LNCaP clone FGC (cell line): ENCODE results near the gene GADD45B.
"Not testable (repeated sequence)": the region's sequence is repeated elsewhere in the genome, so short reads cannot be mapped to it uniquely, and the experiment has no call there.

ENCODE experiments used
- DNase-seq: peaks from one replicate; pipeline ENCODE4 v3.0.0-alpha.2; 2011; ENCODE audit warnings: low read depth
- H3K4me3 ChIP-seq: 2 replicates; pipeline ENCODE4 v1.5.1; 2011; ENCODE audit warnings: mild to moderate bottlenecking, low read depth, low read length, control low read depth
- CTCF ChIP-seq: IDR thresholded peaks from 2 replicates; pipeline ENCODE4 v1.5.1; 2012; ENCODE audit warnings: mild to moderate bottlenecking; ENCODE audit not compliant: control insufficient read depth, insufficient read depth; ENCODE audit errors: extremely low read depth

GADD45B gene

DNA sequence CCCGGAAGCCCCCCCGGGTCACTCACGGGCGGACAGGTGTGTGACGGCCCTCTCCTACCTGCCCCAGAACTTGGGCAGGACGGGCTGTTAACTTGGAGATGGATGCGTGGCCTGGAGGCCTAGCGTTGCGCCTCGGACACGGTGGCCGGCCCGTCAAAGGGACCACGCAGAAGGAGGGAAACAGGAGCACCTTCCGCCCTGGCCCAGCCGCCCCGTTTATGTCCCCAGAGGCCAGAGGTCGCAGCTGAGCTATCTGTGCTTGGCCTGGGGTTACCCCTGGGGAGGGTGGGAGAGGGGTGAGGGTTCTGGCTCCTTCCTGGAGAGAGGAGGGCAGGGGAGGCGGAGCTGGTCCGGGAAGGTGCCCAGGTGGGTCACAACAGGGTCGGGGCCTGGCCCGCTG, 35.6 kb downstream of the GADD45B start:
- H3K4me3 ChIP-seq = no peak overlapping the region
- no peak for TF ChIP-seq CTCF
- DNase-seq = no peak

- DNase-seq = no peak
- TF ChIP-seq CTCF = no peak
- H3K4me3 ChIP-seq = no peak overlapping the region
These were observed 36.1 kb downstream of the GADD45B start for GRCh38 chr19:2511991-2512390.

DNA sequence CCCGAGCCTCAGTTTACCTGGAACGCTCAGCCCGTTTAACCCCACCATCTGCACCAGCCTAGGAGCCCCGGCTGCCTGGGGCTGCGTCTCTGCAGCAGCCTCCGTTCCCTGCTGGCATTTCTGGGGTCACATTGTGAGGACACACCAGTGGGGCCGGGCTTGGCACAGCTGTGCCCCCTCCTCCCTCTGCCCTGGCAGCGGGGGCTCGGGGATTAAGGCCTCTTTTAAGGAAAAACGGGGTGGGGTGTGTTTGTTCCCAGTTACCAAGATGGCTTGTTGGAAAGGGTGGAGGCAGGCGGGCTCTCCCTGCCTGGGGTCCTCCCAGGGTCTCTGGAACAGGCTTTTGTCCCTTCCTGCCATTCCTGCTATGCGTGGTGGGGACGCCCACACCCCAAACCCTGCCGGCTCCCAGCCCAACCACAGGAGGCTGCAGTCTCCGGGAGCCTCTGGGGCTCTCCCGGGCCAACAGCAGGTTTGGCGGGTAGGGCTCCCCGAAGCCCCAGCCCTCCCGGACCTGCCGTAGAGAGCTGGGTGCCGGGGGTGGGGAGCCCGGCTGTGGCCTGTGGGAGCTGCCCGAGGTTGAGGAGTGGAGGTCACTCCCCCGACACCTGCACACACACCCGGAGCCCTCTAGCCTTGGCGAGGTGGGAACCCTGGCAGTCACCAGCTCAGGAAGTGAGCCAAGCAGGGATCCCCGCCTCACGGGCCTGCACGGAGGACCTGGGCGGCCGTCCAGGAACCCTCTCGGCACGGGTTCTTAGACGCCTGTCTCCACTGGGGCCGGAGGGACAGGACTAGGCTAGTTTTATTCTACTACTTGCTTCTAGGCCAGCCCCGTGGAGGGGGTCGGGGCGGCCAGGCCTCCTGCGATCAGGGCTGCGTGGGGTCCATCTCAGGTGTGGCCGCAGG, 36.9 kb downstream of the GADD45B start:
- no peak for DNase-seq
- no peak overlapping the region for H3K4me3 ChIP-seq
- TF ChIP-seq CTCF = no peak

DNA sequence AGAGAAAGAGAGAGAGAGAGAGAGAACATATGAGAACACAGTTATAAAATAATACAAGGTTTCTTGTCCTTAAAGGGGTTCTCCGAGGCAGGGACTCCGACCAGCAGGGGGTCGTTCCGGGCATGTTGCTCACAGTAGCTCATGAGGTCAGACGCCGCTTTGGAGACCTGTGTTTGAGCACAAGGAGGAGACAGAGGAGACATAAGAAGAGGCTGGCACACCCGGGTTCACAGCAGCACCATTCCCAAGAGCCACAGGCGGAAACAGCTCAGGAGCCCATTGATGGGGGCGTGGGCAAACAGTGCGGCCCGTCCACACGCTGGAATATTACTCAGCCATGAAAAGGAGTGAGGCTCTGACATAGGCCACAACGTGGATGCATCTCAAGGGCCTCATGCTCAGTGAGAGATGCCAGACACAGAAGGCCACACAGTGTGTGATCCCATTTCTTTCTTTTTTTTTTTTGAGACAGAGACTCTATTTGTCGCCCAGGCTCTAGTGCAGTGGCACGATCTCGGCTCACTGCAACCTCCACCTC, 39.1 kb downstream of the GADD45B start:
- H3K4me3 ChIP-seq = no peak overlapping the region
- no peak for DNase-seq
- no peak for TF ChIP-seq CTCF

- DNase-seq = no peak
- no peak overlapping the region for H3K4me3 ChIP-seq
- TF ChIP-seq CTCF = no peak
These were observed 40.8 kb downstream of the GADD45B start for GRCh38 chr19:2516727-2517126.

DNA sequence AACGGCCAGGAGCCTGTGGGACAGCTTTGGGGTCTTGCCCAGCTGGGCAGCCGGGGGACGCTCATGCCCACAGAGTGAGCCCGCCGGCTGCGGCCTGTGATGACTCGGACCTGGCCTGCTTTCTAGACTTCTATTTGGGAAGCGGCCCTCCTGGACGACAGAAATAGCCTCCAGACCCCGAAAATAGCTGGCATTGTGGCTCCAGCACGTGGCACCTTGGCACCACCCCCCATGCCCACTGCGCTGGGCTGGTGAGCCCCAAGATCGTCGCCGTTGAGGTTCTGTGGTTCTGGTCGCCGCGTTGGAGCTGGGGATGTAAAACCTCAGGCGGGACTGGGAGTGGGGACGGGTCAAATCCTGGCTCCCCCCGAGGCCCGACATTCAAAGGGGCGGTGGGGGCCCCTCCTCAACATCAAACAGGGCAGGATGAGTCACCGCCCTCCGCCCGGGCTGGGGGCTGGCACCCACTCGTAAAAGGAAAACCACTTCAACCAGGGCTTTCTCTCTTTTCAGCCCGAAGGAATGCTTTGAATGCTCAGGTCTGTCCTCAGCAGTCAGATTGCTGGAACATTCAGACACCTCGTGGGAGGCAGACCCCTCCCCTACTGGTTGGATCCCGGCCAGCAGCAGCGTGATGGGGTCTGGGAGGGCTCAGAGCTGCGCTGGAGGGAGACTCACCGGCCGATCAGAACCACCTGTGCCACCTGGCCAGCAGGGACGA, 42.1 kb downstream of the GADD45B start:
- no peak overlapping the region for H3K4me3 ChIP-seq
- no peak for DNase-seq
- no peak for TF ChIP-seq CTCF

DNA sequence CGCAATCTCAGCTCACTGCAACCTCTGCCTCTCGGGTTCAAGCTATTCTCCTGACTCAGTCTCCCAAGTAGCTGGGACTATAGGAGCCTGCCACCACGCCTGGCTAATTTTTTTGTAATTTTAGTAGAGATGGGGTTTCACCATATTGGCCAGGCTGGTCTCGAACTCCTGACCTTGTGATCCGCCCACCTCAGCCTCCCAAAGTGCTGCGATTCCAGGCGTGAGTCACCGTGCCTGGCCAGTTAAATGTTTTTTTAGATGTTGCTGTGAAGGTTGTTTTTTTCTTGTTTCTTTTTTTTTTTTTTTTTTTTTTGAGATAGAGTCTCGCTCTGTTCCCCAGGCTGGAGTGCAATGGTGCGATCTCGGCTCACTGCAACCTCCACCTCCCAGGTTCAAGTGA, 42.9 kb downstream of the GADD45B start:
- H3K4me3 ChIP-seq, DNase-seq: not testable (repeated sequence)
